ENCODE data around the gene PUS3.

PUS3 gene

DNA sequence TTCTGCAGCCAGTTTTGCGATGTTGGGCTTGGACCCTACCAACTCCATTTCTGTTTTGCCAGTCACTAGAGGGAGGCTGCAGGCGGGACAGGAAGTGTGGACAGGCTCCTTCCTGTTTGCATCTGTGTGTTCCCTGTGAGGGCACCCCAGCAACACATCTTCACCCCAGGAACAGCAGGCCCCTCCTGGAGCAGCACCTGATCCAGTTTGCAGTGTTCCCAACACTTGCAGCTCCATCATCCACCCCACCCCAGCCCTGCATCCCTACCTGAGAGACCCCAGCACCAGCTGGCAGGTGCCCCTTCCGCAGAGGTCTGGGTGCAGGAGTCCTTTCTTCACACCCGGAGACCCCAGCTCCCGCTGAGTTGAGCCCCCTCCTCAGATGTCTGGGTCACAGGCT is 35.4 kb upstream of the PUS3 start:
- Histone ChIP-seq H3K9ac (ENCODE audit: insufficient read length, low read depth) (no peak overlapping the region), H3K4me3 (ENCODE audit: insufficient read length, low read depth) (no peak overlapping the region), H3K36me3 (ENCODE audit: insufficient read depth, insufficient read length, low read length) (no peaks in the 10 kb centered on the region), H3K27me3 (ENCODE audit: insufficient read depth, insufficient read length) (no peaks in the 10 kb centered on the region), H3K9me3 (ENCODE audit: insufficient read depth, low read length) (no peaks in the 10 kb centered on the region), H3K4me1 (ENCODE audit: insufficient read depth, insufficient read length) (peaks cover 2% of the 10 kb centered on the region)
- DNase-seq (ENCODE audit: low read depth, low spot score) = no peak
- no peak for TF ChIP-seq SUZ12 (IDR thresholded peaks at IDR 0.05; ENCODE audit: extremely low read depth, insufficient read depth, insufficient read length)
- TF ChIP-seq YY1 (IDR thresholded peaks at IDR 0.05; ENCODE audit: insufficient read depth, insufficient read length) = no peak
- TF ChIP-seq ZNF274 (IDR thresholded peaks at IDR 0.05; ENCODE audit: low read depth, low read length) = no peak

DNA sequence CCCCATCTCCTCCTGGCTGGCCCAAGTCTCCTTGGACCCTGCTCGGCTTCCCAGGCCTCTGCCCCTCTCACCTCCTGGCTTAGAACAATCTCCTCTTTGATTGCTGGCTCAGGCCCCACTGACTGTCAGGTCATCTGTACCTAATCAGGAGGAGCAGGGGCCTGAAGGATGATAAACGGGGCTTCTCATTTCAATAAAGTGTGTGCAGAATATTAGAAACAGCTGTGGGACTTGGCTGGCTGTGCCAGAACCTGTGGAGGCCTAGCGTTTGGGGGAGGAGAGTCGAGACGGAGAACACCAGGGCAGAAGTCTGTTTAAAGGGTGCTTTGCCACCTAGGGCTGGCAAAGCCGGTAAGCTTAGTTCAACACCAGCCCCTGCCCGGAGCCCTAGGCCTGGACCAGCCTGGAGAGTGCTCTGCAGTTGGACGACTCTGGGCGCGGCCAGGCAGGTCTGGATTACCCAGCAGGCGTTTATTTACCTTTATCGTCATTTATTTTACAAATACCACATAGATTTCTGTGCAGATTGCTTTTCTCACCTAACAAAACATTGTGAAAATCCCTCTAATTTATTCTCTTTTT is 32.7 kb upstream of the PUS3 start:
- DNase-seq (ENCODE audit: low read depth, low spot score) = no peak
- Histone ChIP-seq H3K27me3 (ENCODE audit: insufficient read depth, insufficient read length) (no peaks in the 10 kb centered on the region), H3K36me3 (ENCODE audit: insufficient read depth, insufficient read length, low read length) (no peaks in the 10 kb centered on the region), H3K9me3 (ENCODE audit: insufficient read depth, low read length) (no peaks in the 10 kb centered on the region), H3K4me3 (ENCODE audit: insufficient read length, low read depth) (no peak overlapping the region), H3K9ac (ENCODE audit: insufficient read length, low read depth) (no peak overlapping the region), H3K4me1 (ENCODE audit: insufficient read depth, insufficient read length) (no peaks in the 10 kb centered on the region)
- TF ChIP-seq SUZ12 (IDR thresholded peaks at IDR 0.05; ENCODE audit: extremely low read depth, insufficient read depth, insufficient read length) (no peak), YY1 (IDR thresholded peaks at IDR 0.05; ENCODE audit: insufficient read depth, insufficient read length) (no peak), ZNF274 (IDR thresholded peaks at IDR 0.05; ENCODE audit: low read depth, low read length) (no peak)

DNA sequence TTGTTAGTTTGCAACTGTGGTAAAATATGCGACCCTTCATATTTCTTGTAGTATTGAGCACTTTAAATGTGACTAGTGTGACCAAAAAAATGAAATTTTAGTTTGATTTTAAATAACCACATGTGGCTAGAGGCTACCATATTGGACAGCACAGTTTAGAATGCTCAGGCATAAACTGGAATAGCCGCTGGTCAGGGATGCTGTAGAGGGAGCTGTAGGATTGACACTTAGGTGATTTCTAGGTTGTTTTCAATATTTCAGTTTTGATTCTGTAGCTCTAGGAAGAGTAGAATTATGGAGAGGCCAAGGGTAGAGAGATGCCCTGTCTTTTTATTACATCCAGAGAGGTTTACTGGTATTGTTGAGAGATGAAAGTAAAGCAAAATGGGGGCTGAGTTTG is 32.0 kb upstream of the PUS3 start:
- Histone ChIP-seq H3K27me3 (ENCODE audit: insufficient read depth, insufficient read length) (no peaks in the 10 kb centered on the region), H3K36me3 (ENCODE audit: insufficient read depth, insufficient read length, low read length) (no peaks in the 10 kb centered on the region), H3K4me3 (ENCODE audit: insufficient read length, low read depth) (no peak overlapping the region), H3K4me1 (ENCODE audit: insufficient read depth, insufficient read length) (no peaks in the 10 kb centered on the region), H3K9me3 (ENCODE audit: insufficient read depth, low read length) (no peaks in the 10 kb centered on the region), H3K9ac (ENCODE audit: insufficient read length, low read depth) (no peak overlapping the region)
- DNase-seq (ENCODE audit: low read depth, low spot score) = no peak
- TF ChIP-seq SUZ12 (IDR thresholded peaks at IDR 0.05; ENCODE audit: extremely low read depth, insufficient read depth, insufficient read length) (no peak), ZNF274 (IDR thresholded peaks at IDR 0.05; ENCODE audit: low read depth, low read length) (no peak), YY1 (IDR thresholded peaks at IDR 0.05; ENCODE audit: insufficient read depth, insufficient read length) (no peak)

DNA sequence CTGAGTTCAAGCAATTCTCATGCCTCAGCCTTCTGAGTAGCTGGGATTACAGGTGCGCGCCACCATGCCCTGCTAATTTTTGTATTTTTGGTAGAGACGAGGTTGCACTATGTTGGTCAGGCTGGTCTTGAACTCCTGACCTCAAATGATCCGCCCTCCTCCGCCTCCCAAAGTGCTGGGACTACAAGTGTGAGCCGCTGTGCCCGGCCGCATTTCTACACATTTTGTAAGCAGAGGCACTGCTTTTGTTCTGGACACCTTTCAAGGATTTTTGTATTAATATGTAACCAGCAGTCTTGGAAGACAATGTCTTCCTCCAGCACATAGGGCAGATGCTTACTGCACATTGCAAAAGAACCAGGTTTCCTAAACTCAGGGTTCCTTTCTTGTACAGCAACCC is 31.5 kb upstream of the PUS3 start:
- no peaks in the 10 kb centered on the region for H3K4me1 ChIP-seq (ENCODE audit: insufficient read depth, insufficient read length)
- H3K9ac ChIP-seq (ENCODE audit: insufficient read length, low read depth) = no peak overlapping the region
- no peaks in the 10 kb centered on the region for H3K36me3 ChIP-seq (ENCODE audit: insufficient read depth, insufficient read length, low read length)
- TF ChIP-seq ZNF274 (IDR thresholded peaks at IDR 0.05; ENCODE audit: low read depth, low read length) = no peak
- TF ChIP-seq SUZ12 (IDR thresholded peaks at IDR 0.05; ENCODE audit: extremely low read depth, insufficient read depth, insufficient read length) = no peak
- TF ChIP-seq YY1 (IDR thresholded peaks at IDR 0.05; ENCODE audit: insufficient read depth, insufficient read length) = no peak
- DNase-seq (ENCODE audit: low read depth, low spot score) = no peak
- H3K27me3 ChIP-seq (ENCODE audit: insufficient read depth, insufficient read length) = no peaks in the 10 kb centered on the region
- no peaks in the 10 kb centered on the region for H3K9me3 ChIP-seq (ENCODE audit: insufficient read depth, low read length)
- H3K4me3 ChIP-seq (ENCODE audit: insufficient read length, low read depth) = no peak overlapping the region

DNA sequence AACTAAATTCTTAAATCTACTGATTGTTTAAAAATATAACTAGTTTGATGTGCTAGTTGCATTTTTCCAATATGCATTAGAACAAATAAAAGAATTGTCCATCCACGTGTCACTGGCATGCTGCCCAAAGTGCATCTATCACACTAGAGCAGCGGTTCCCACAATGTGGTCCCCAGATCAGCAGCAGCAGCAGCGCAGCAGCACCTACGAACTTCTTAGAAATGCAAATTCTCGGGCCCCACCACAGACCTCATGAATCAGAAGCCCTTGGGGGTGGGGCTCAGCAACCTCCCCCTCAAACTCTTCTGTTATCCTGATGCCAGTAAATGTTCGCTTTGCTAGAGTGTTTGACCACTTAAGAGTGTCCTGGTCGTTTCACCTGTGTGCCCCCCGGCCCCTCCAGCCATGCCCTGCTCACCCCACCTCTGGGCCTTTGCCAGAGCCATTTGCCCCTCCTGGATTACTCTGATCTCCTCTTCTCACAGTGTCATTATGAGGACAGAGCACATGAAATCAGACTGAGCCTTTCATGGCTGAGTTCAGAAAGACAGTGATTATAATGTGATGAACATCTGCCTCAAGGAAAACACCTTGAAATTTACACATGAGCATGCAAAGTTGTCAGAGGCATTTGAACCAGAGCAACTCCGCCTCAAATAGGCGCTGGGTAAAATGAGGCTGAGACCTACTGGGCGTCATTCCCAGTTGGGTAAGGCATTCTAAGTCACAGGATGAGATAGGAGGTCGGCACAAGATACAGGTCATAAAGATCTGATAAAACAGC is 30.2 kb upstream of the PUS3 start:
- DNase-seq (ENCODE audit: low read depth, low spot score) = peak; percentile 25
- no peaks in the 10 kb centered on the region for H3K36me3 ChIP-seq (ENCODE audit: insufficient read depth, insufficient read length, low read length)
- TF ChIP-seq ZNF274 (IDR thresholded peaks at IDR 0.05; ENCODE audit: low read depth, low read length) (no peak), SUZ12 (IDR thresholded peaks at IDR 0.05; ENCODE audit: extremely low read depth, insufficient read depth, insufficient read length) (no peak), YY1 (IDR thresholded peaks at IDR 0.05; ENCODE audit: insufficient read depth, insufficient read length) (no peak)
- H3K4me1 ChIP-seq (ENCODE audit: insufficient read depth, insufficient read length) = no peaks in the 10 kb centered on the region
- no peaks in the 10 kb centered on the region for H3K9me3 ChIP-seq (ENCODE audit: insufficient read depth, low read length)
- H3K9ac ChIP-seq (ENCODE audit: insufficient read length, low read depth) = no peak overlapping the region
- no peaks in the 10 kb centered on the region for H3K27me3 ChIP-seq (ENCODE audit: insufficient read depth, insufficient read length)
- H3K4me3 ChIP-seq (ENCODE audit: insufficient read length, low read depth) = no peak overlapping the region

DNA sequence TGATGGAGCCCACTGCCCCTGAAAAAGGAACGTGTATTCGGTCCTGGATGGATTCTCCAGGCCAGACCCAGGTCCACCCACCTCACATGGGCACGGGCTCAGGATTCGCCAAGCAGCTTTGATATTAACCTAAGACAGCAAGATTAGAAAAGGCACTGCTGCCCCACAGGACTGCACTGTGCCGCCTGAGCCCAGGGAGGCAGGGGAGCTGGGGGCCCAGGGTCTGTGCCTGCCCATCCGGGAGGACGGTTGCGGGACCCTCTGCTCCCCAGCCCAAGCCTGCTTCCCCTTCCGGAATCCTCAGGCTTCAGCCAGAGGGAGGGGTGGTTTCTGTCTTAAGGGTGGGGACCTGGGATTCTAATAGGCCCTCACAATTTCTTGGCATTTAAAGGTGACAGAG is 29.3 kb upstream of the PUS3 start:
- no peak overlapping the region for H3K4me3 ChIP-seq (ENCODE audit: insufficient read length, low read depth)
- no peak for DNase-seq (ENCODE audit: low read depth, low spot score)
- H3K9me3 ChIP-seq (ENCODE audit: insufficient read depth, low read length) = no peaks in the 10 kb centered on the region
- TF ChIP-seq SUZ12 (IDR thresholded peaks at IDR 0.05; ENCODE audit: extremely low read depth, insufficient read depth, insufficient read length) (no peak), YY1 (IDR thresholded peaks at IDR 0.05; ENCODE audit: insufficient read depth, insufficient read length) (no peak)
- H3K36me3 ChIP-seq (ENCODE audit: insufficient read depth, insufficient read length, low read length) = no peaks in the 10 kb centered on the region
- H3K9ac ChIP-seq (ENCODE audit: insufficient read length, low read depth) = no peak overlapping the region
- no peaks in the 10 kb centered on the region for H3K4me1 ChIP-seq (ENCODE audit: insufficient read depth, insufficient read length)
- H3K27me3 ChIP-seq (ENCODE audit: insufficient read depth, insufficient read length) = no peaks in the 10 kb centered on the region

DNA sequence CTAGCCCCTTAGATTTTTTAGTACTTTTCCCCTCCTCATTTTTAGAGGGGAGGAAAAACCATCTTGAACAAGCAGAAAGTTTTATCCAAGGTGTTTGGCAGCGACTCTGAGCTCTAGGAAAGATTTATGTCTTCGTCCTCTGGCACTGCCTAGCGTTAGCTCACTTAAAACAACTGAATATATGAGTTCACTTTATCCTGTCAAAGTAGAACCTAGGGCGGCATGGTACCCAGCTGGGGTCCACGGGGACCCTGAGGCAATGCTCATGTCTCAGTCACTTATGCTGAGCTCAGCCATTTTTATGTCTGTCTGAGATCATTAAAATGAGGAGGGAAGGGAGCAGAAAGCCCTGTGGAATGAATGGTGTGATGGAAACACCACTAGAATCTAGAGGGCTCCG is 28.7 kb upstream of the PUS3 start:
- TF ChIP-seq SUZ12 (IDR thresholded peaks at IDR 0.05; ENCODE audit: extremely low read depth, insufficient read depth, insufficient read length) (no peak), ZNF274 (IDR thresholded peaks at IDR 0.05; ENCODE audit: low read depth, low read length) (no peak), YY1 (IDR thresholded peaks at IDR 0.05; ENCODE audit: insufficient read depth, insufficient read length) (no peak)
- DNase-seq (ENCODE audit: low read depth, low spot score) = no peak
- Histone ChIP-seq H3K27me3 (ENCODE audit: insufficient read depth, insufficient read length) (no peaks in the 10 kb centered on the region), H3K9me3 (ENCODE audit: insufficient read depth, low read length) (no peaks in the 10 kb centered on the region), H3K36me3 (ENCODE audit: insufficient read depth, insufficient read length, low read length) (no peaks in the 10 kb centered on the region), H3K4me3 (ENCODE audit: insufficient read length, low read depth) (no peak overlapping the region), H3K4me1 (ENCODE audit: insufficient read depth, insufficient read length) (no peaks in the 10 kb centered on the region), H3K9ac (ENCODE audit: insufficient read length, low read depth) (no peak overlapping the region)

All from NT2/D1 (cell line).